Fibroblast of the aortic adventitia (primary cell): ENCODE data around the gene POU5F1. TPM values are rescaled to one million over a fixed set of nuclear protein-coding genes. Genes with fewer than 3 reads are reported as not detected.

Experiments used
- DNase-seq: peaks from one replicate; pipeline ENCODE4 v3.0.0-alpha.2; 2010; ENCODE audit warnings: low read depth
- H3K4me3 ChIP-seq: 2 replicates; pipeline ENCODE4 v1.5.1; 2011; ENCODE audit warnings: low read depth, mild to moderate bottlenecking, control low read depth, low read length, moderate library complexity
- CTCF ChIP-seq: IDR thresholded peaks from 2 replicates; pipeline ENCODE4 v1.5.1; 2011; ENCODE audit warnings: mild to moderate bottlenecking, low read length, control low read depth, inconsistent platforms; ENCODE audit not compliant: insufficient read depth
- total RNA-seq: library from RNA; depleted of rRNA; stranded (reverse); fragments of >200 nt; gene quantifications from 2 replicates; pipeline ENCODE4 v1.2.3, GENCODE V29; 2012; ENCODE audit warnings: low replicate concordance

The POU5F1 gene
- total RNA-seq, 1 donor, result not detected

- DNase-seq, result no peak
- TF ChIP-seq CTCF, result no peak
- H3K4me3 ChIP-seq, result no peak overlapping the region
Observed at GRCh38 chr6:31140643-31141042, 29.8 kb downstream of the POU5F1 start.

GRCh38 chr6:31139599-31139998 lies 30.9 kb downstream of the POU5F1 start:
- peak; percentile 58 for DNase-seq
- no peak overlapping the region for H3K4me3 ChIP-seq
- TF ChIP-seq CTCF, result no peak

GRCh38 chr6:31138982-31139381 lies 31.5 kb downstream of the POU5F1 start, which contains the start of gene PSORS1C2:
Gene PSORS1C2 (minus strand): TSS chr6:31139066. CDS start chr6:31139026, 40 bp downstream.
- no peak for DNase-seq
- no peak for TF ChIP-seq CTCF
- H3K4me3 ChIP-seq, result no peak within 1 kb of the TSS

GRCh38 chr6:31135710-31136109 lies 34.8 kb downstream of the POU5F1 start:
- no peak overlapping the region for H3K4me3 ChIP-seq
- DNase-seq, result no peak

GRCh38 chr6:31132806-31133205 lies 37.7 kb downstream of the POU5F1 start:
- TF ChIP-seq CTCF, result no peak
- no peak overlapping the region for H3K4me3 ChIP-seq
- DNase-seq, result no peak

More at GRCh38 chr6:31135710-31136109, 34.8 kb downstream of the POU5F1 start:
- TF ChIP-seq CTCF, result no peak

GRCh38 chr6:31131595-31131994 lies 38.9 kb downstream of the POU5F1 start:
- no peak for TF ChIP-seq CTCF
- no peak for DNase-seq
- H3K4me3 ChIP-seq, result no peak overlapping the region

- no peak for TF ChIP-seq CTCF
- no peak overlapping the region for H3K4me3 ChIP-seq
- no peak for DNase-seq
Observed at GRCh38 chr6:31130751-31131150, 39.7 kb downstream of the POU5F1 start.
